C4-2B (cell line): ENCODE measurements around the gene FUT8.

Source experiments
- H3K27ac ChIP-seq: fragments of 450-650 bp; 2 replicates; pipeline ENCODE4 v1.5.1; 2017
- CTCF ChIP-seq: fragments of 450-650 bp; conservative IDR thresholded peaks from 2 replicates; pipeline ENCODE4 v1.5.1; 2017; ENCODE audit warnings: mild to moderate bottlenecking
- ZFX ChIP-seq: fragments of 450-650 bp; IDR thresholded peaks from 2 replicates; pipeline ENCODE4 v1.6.1; 2017

Gene FUT8

DNA sequence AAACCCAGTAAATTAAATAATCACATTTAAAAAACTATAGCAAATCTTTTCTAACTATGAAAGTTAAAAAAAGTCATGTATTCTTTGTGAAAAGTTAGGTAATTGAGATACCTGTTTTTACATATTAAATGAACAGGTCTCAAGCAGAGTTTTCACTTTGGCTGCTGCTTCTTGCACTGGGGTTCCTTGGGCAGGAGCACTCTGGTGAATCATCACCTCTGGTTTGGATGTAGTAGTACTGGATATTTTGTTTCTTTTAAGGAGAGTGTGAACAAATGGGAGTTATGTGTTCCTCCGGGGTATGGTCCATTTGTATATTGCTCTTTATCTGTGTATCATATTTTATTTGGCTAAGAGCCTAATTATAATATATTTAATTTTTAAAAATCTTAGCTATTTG is 82.7 kb downstream of the FUT8 start:
- TF ChIP-seq ZFX: no peak
- TF ChIP-seq CTCF: no peak

DNA sequence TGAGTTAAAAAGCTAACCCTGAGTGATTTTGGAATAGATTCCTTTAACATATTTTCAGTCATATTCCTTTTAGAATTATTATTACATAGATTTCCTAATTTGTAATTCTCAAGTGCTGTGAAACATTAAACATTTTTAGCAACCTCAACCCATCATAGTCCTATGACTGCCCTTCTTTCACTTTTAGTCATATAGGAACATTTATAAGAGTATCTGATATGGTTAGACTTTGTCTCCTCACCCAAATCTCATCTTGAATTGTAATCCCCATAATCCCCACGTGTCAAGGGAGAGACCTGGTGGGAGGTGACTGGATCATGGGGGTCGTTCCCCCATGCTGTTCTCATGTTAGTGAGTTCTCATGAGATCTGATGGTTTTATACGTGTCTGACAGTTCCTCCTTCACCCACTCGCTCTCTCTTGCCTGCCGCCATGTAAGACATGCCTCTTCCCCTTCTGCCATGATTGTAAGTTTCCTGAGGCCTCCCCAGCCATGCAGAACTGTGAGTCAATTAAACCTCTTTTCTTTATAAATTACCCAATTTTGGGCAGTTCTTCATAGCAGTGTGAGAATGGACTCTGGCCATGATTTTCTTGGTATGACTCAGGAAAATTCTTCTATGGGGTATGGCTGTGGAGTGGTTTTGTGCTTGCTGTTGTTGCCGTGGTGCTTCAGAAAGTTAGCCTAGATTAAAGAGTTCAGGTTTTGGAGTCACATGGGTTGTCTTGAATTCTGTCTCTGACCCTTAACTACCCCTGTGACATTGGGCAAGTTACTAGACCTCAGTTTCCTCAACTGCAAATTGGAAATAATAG is 83.9 kb downstream of the FUT8 start:
- no peak overlapping the region for H3K27ac ChIP-seq
- TF ChIP-seq CTCF: no peak
- TF ChIP-seq ZFX: no peak

More for the DNA sequence above, 82.7 kb downstream of the FUT8 start:
- H3K27ac ChIP-seq: no peak overlapping the region

- H3K27ac ChIP-seq: no peak overlapping the region
- TF ChIP-seq CTCF: no peak
- no peak for TF ChIP-seq ZFX
Observed at GRCh38 chr14:65499138-65499537, 86.6 kb downstream of the FUT8 start.

DNA sequence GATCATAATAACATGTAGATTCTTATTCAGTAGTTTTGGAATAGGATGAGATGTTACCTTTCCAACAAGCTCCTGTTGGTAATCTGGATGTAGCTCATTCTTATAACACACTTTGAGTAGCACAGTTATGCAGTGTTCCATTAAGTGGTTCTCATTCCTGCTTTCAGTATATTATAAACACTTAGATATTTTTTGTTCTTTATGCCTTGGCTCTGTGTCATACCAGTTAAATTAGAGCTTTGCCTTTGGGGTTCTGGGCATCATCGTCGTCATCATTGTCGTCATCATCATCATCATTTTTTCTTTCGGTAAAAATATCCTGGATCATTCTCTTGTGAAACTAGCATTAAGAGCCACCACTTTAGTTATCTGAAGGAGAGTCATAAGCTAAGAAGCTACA is 87.5 kb downstream of the FUT8 start:
- TF ChIP-seq ZFX: no peak
- no peak for TF ChIP-seq CTCF

DNA sequence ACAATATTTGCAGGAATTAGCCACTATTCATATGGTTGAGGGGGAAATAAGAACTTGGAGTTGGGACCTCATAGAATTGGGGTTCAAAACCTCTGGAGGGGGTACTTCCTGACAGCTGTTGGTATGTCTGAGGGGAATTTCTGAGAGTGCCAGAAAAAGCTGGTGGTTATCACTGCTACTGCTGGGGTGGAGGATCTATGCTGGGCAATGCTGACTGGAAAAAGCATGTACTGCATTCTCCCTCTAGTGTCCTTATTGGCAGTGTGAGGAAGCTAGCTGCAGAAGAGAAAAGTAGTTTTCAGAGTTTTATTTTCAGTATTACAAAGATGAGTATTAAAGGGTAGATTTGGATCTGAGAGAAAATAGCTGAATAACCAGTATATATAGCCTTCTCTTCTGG is 88.8 kb downstream of the FUT8 start:
- TF ChIP-seq ZFX: no peak

More for the DNA sequence above, 87.5 kb downstream of the FUT8 start:
- H3K27ac ChIP-seq: no peak overlapping the region

GRCh38 chr14:65502676-65503124 is 90.2 kb downstream of the FUT8 start:
- H3K27ac ChIP-seq: no peak overlapping the region
- TF ChIP-seq CTCF (no peak), ZFX (no peak)

More for the DNA sequence above, 88.8 kb downstream of the FUT8 start:
- no peak overlapping the region for H3K27ac ChIP-seq

DNA sequence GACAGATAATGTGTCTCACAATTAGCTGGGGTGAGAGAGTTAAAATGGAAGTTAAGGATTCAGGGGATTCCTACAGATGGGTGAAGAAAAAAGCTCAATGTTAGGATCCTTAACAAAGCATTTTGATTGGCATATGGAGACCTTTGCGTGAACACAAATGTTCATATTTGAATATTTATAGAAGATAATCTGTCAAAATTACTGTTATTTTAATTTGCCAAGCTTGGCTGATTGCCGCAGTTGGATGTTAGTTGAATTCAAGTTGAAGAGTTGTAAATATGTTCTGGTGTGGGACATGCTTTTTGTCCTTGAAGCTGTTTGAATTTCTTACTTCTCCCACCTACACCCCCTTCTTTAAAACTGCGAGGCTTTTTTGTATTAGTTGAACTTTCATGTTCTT is 91.2 kb downstream of the FUT8 start:
- TF ChIP-seq CTCF (no peak), ZFX (no peak)
- H3K27ac ChIP-seq: no peak overlapping the region

DNA sequence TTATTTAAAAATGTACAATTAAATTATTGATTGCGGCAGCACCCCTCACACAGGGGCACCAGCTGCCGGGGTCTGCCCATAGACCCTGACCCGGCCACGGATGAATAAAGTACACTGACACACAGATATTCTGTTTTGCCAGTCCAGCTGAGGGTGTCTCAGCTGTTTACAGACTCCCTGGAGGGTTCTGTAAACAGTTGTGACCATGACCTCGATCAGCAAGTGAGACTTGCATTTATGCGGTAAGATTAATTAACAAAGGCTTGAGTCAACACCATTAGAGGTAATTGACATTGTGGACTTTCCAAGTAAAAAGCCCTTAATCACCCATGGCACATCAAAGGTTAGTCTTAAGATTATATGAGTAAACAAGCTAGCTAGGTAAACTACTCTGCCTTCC is 94.3 kb downstream of the FUT8 start:
- H3K27ac ChIP-seq: no peak overlapping the region
- TF ChIP-seq ZFX (no peak), CTCF (no peak)
